Cardiac muscle cell (in vitro differentiated cells and primary cell): Measurements from ENCODE around the gene AJAP1. TPM values are rescaled to one million over a fixed set of nuclear protein-coding genes. Genes with fewer than 3 reads are reported as not detected.

Experiments used
- DNase-seq, 2 donors: peaks; one replicate each; pipeline versions ENCODE4 v3.0.0 to v3.0.0-alpha.2; 2010 to 2017; ENCODE audit warnings: low read depth in 1 of 2, low spot score in 1 of 2
- H3K27ac ChIP-seq: fragments of 200-600 bp; sonication (generic); 2 replicates; pipeline ENCODE4 v1.5.1; 2016
- H3K27me3 ChIP-seq: fragments of 200-600 bp; sonication (generic); 2 replicates; pipeline ENCODE4 v1.6.0; 2016; ENCODE audit warnings: control low read depth
- H3K36me3 ChIP-seq: fragments of 200-600 bp; sonication (generic); 2 replicates; pipeline ENCODE4 v1.5.1; 2016; ENCODE audit warnings: control low read depth
- H3K4me1 ChIP-seq: fragments of 200-600 bp; sonication (generic); 2 replicates; pipeline ENCODE4 v1.8.1; 2017; ENCODE audit warnings: low read depth, mild to moderate bottlenecking, mixed run types
- H3K4me3 ChIP-seq: fragments of 200-600 bp; sonication (generic); 2 replicates; pipeline ENCODE4 v1.5.1; 2016; ENCODE audit warnings: mild to moderate bottlenecking
- H3K9me3 ChIP-seq: fragments of 200-600 bp; sonication (generic); 2 replicates; pipeline ENCODE4 v1.5.1; 2017; ENCODE audit warnings: low read depth, mild to moderate bottlenecking, control low read depth
- CTCF ChIP-seq: IDR thresholded peaks from 2 replicates; pipeline ENCODE4 v1.5.1; 2012; ENCODE audit warnings: low read depth, mild to moderate bottlenecking, low read length
- polyA plus RNA-seq: library from polyadenylated mRNA; unstranded; fragments of >200 nt; fragmentation: Nextera tagmentation; extraction: Ambion mirVana; gene quantifications from 2 replicates; pipeline ENCODE4 v1.2.1, GENCODE V29; 2016
- total RNA-seq: library from RNA; depleted of rRNA; stranded (reverse); fragments of >200 nt; gene quantifications from 2 replicates; pipeline ENCODE4 v1.2.3, GENCODE V29; 2016

Gene AJAP1
- total and polyA plus RNA-seq, 2 experiments from 2014 or later: not detected

GRCh38 chr1:4767308-4767707 is 112.9 kb downstream of the AJAP1 start:
- H3K36me3 ChIP-seq: no peaks in the 10 kb centered on the region
- no peak overlapping the region for H3K27ac ChIP-seq
- no peaks in the 10 kb centered on the region for H3K27me3 ChIP-seq
- H3K4me1 ChIP-seq: no peaks in the 10 kb centered on the region
- no peak overlapping the region for H3K4me3 ChIP-seq
- DNase-seq: no peak
- TF ChIP-seq CTCF: no peak
- no peaks in the 10 kb centered on the region for H3K9me3 ChIP-seq

- Histone ChIP-seq H3K4me1 (no peaks in the 10 kb centered on the region), H3K27me3 (no peaks in the 10 kb centered on the region), H3K4me3 (no peak overlapping the region), H3K27ac (no peak overlapping the region), H3K36me3 (no peaks in the 10 kb centered on the region), H3K9me3 (no peaks in the 10 kb centered on the region)
- TF ChIP-seq CTCF: no peak
- no peak for DNase-seq
Observed at GRCh38 chr1:4768553-4768952, 114.1 kb downstream of the AJAP1 start.

DNA sequence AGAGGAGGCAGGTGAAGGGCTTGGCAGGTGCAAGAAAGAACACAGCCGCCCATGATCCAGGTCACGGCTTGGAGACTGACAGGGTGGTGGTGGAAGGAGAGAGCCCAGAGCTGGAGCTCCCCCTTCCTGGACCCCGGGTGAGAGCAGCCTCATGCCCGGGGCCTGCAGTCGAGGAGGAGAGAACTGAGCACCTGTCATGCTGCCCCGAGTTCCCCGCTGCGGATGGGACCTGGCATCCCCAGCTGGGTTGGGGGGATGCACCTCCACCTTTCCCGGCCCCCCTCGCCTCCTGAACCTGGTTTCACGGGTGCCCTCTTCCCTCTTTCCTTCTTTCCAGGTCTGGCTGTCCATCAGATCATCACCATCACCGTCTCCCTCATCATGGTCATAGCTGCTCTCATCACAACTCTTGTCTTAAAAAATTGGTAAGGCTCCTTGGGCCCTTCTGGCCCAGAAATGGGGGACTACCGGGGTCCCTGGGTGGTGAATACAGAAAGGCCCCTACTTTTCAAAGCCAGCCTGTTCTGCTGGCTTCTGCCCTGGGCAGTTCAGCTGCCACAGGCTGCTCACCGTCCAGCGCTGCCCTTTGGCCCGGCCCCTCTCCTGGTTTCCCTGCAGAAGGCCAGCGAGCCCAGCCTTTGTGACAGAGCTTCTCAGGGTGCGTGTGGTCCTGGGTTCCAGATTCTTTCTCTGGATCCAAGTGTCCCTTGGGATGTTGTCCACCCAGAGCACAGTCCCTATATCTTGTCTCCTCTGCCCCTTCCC is 115.3 kb downstream of the AJAP1 start:
- no peak overlapping the region for H3K4me3 ChIP-seq
- no peaks in the 10 kb centered on the region for H3K4me1 ChIP-seq
- H3K27ac ChIP-seq: no peak overlapping the region
- TF ChIP-seq CTCF: no peak
- DNase-seq: no peak
- no peaks in the 10 kb centered on the region for H3K9me3 ChIP-seq
- no peaks in the 10 kb centered on the region for H3K36me3 ChIP-seq
- no peaks in the 10 kb centered on the region for H3K27me3 ChIP-seq

GRCh38 chr1:4770713-4771112 is 116.3 kb downstream of the AJAP1 start:
- Histone ChIP-seq H3K4me3 (no peak overlapping the region), H3K27me3 (no peaks in the 10 kb centered on the region), H3K9me3 (no peaks in the 10 kb centered on the region), H3K4me1 (no peaks in the 10 kb centered on the region), H3K27ac (no peak overlapping the region), H3K36me3 (no peaks in the 10 kb centered on the region)
- no peak for TF ChIP-seq CTCF
- DNase-seq: no peak

GRCh38 chr1:4771267-4771666 is 116.9 kb downstream of the AJAP1 start:
- no peak overlapping the region for H3K4me3 ChIP-seq
- no peak for TF ChIP-seq CTCF
- no peak for DNase-seq
- H3K9me3 ChIP-seq: no peaks in the 10 kb centered on the region
- no peaks in the 10 kb centered on the region for H3K27me3 ChIP-seq
- no peaks in the 10 kb centered on the region for H3K36me3 ChIP-seq
- no peak overlapping the region for H3K27ac ChIP-seq
- H3K4me1 ChIP-seq: no peaks in the 10 kb centered on the region
